ENCODE results near the gene ZBTB40.

DNA sequence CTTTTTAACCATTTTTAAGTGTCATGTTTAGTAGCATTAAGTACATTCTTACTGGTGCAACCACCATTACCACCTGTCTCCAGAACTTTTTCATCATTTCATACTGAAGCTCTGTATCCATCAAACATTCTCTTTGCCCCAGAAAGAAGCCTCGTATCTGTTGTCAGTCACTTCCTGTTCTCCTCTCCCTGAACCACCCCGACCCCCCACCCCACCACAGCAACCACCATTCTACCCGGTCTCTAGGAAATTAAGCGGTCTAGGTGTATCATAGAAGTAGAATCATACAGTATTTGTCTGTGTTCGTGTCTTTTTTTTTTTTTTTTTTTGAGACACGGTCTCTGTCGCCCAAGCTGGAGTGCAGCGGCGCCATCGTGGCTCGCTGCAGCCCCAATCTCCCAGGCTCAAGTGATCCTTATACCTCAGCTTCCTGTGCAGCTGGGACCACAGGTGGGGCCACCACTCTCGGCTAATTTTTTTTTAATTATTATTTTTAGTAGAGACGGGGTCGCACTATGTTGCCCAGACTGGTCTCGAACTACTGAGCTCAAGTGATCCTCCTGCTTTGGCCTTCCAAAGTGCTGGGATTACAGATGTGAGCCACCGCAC is 88.0 kb downstream of the ZBTB40 start:
- TF ChIP-seq, protein P1, sequence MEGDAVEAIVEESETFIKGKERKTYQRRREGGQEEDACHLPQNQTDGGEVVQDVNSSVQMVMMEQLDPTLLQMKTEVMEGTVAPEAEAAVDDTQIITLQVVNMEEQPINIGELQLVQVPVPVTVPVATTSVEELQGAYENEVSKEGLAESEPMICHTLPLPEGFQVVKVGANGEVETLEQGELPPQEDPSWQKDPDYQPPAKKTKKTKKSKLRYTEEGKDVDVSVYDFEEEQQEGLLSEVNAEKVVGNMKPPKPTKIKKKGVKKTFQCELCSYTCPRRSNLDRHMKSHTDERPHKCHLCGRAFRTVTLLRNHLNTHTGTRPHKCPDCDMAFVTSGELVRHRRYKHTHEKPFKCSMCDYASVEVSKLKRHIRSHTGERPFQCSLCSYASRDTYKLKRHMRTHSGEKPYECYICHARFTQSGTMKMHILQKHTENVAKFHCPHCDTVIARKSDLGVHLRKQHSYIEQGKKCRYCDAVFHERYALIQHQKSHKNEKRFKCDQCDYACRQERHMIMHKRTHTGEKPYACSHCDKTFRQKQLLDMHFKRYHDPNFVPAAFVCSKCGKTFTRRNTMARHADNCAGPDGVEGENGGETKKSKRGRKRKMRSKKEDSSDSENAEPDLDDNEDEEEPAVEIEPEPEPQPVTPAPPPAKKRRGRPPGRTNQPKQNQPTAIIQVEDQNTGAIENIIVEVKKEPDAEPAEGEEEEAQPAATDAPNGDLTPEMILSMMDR (IDR thresholded peaks at IDR 0.05), result no peak
- no peak for TF ChIP-seq RFX5 (IDR thresholded peaks at IDR 0.05; ENCODE audit: low read length)
- TF ChIP-seq, protein P2, sequence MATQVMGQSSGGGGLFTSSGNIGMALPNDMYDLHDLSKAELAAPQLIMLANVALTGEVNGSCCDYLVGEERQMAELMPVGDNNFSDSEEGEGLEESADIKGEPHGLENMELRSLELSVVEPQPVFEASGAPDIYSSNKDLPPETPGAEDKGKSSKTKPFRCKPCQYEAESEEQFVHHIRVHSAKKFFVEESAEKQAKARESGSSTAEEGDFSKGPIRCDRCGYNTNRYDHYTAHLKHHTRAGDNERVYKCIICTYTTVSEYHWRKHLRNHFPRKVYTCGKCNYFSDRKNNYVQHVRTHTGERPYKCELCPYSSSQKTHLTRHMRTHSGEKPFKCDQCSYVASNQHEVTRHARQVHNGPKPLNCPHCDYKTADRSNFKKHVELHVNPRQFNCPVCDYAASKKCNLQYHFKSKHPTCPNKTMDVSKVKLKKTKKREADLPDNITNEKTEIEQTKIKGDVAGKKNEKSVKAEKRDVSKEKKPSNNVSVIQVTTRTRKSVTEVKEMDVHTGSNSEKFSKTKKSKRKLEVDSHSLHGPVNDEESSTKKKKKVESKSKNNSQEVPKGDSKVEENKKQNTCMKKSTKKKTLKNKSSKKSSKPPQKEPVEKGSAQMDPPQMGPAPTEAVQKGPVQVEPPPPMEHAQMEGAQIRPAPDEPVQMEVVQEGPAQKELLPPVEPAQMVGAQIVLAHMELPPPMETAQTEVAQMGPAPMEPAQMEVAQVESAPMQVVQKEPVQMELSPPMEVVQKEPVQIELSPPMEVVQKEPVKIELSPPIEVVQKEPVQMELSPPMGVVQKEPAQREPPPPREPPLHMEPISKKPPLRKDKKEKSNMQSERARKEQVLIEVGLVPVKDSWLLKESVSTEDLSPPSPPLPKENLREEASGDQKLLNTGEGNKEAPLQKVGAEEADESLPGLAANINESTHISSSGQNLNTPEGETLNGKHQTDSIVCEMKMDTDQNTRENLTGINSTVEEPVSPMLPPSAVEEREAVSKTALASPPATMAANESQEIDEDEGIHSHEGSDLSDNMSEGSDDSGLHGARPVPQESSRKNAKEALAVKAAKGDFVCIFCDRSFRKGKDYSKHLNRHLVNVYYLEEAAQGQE (IDR thresholded peaks at IDR 0.05; ENCODE audit: low read depth, low read length), result no peak
- no peak for TF ChIP-seq POLR2AphosphoS5 (IDR thresholded peaks at IDR 0.05; ENCODE audit: low read depth, low read length)
- TF ChIP-seq TAF1 (IDR thresholded peaks at IDR 0.05; ENCODE audit: borderline replicate concordance, low read depth, low read length), result no peak
- no peak for TF ChIP-seq EP300 (IDR thresholded peaks at IDR 0.05; ENCODE audit: borderline replicate concordance in 1 of 2, low read depth in 1 of 2, low read length in 1 of 2)
- TF ChIP-seq, protein P3, sequence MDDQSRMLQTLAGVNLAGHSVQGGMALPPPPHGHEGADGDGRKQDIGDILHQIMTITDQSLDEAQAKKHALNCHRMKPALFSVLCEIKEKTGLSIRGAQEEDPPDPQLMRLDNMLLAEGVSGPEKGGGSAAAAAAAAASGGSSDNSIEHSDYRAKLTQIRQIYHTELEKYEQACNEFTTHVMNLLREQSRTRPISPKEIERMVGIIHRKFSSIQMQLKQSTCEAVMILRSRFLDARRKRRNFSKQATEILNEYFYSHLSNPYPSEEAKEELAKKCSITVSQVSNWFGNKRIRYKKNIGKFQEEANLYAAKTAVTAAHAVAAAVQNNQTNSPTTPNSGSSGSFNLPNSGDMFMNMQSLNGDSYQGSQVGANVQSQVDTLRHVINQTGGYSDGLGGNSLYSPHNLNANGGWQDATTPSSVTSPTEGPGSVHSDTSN (IDR thresholded peaks at IDR 0.05), result no peak
- TF ChIP-seq, protein P4, sequence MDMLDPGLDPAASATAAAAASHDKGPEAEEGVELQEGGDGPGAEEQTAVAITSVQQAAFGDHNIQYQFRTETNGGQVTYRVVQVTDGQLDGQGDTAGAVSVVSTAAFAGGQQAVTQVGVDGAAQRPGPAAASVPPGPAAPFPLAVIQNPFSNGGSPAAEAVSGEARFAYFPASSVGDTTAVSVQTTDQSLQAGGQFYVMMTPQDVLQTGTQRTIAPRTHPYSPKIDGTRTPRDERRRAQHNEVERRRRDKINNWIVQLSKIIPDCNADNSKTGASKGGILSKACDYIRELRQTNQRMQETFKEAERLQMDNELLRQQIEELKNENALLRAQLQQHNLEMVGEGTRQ (IDR thresholded peaks at IDR 0.05; ENCODE audit: borderline replicate concordance, low read depth, low read length), result no peak
- TF ChIP-seq, protein P5, sequence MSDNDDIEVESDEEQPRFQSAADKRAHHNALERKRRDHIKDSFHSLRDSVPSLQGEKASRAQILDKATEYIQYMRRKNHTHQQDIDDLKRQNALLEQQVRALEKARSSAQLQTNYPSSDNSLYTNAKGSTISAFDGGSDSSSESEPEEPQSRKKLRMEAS (IDR thresholded peaks at IDR 0.05; ENCODE audit: low read depth), result no peak
